T1000 (cell line): ENCODE data around the gene MKLN1.
"Not testable (repeated sequence)": the region's sequence is repeated elsewhere in the genome, so short reads cannot be mapped to it uniquely, and the experiment has no call there.

Experiments used
- DNase-seq: peaks from one replicate; lab custom pipeline; 2025; ENCODE audit warnings: mixed read lengths; lab: John Stamatoyannopoulos, UW

Gene MKLN1

DNA sequence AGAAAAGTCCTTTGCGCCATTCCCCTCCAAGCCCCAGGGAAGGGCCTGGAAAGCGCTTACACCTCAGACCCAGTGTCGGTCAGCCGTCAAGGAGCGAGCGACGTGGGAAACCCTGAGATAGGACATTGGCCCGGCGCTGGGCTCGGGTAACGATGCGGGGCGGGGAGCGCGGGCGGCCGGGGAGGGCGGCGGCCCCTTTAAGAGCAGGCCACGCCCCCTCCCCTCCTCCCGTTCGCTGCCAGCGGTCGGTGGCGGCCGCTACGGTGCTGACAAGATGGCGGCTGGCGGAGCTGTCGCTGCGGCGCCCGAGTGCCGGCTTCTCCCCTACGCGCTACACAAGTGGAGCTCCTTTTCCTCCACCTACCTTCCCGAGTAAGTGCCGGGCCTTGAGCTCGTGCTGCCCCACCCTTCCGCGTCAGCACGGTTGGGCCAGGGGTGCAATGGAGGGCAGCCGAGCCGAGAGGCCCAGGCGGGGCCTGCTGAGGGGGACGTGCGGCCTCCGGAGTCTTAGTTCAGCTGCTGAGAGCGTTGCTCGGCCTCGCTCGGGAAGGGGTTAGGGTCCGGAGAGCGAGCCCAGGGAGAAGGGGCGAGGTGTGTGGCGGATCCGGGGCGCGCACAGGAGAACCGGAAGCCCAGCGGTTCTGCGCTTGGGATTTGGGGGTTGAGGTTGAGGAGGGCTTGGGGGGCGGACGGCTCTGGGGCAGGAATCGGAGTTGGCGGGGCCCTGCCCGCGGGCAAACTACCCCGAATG, at the start of gene MKLN1:
MKLN1 (plus strand) TSS at position 251 of the 751 bp plus-strand sequence; CDS start at position 275, 24 bp downstream.
- peak; percentile 61 for DNase-seq

DNA sequence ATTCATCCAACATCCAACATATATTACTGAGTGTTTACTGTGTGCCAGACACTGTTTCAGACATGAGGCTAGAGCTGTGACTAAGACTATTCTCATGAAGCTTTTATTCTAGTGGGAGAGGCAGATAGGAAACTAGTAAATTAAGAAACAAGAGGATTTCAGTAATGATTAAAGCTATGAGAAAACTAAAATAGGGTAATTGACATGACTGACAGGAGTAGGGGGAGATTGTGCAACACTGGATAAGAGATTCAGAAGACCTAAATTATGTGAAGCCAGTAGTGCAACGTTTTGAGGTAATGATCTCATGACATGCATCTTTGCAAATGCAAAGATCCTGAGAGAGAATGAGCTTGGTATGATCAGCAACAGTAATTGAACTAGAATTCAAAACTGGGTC, 48.6 kb upstream of the MKLN1 start:
- DNase-seq, result no peak

DNA sequence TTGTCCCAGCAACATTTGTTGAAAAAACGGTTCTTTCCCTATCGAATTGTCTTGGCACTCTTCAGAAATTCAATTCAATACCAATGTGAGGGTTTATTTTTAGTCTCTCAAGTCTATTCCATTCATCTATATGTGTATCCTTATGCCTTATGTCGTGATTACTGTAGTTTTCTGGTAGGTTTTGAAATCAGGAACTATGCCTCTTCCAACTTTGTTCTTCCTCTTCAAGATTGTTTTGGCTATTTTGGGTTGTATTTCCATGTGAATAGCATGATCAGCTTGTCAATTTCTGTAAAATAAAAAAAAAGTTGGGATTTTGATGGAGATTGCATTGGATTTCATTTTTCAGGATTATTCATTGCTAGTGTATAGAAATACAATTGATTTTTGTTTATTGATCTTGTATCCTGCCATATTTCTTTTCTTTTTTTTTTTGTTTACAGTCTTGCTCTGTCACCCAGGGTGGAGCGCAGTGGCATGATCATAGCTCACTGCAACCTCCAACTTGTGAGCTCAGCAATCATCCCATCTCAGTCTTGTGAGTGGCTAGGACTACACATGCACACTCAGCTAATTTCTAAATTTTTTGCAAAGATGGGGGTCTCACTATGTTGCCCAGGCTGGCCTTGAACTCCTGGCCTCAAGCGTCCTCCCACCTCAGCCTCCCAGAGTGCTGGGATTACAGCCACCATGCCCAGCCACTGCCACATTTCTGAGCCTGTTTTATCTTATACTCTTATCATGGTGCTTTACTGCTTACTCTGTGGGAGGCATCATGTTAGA, 46.2 kb upstream of the MKLN1 start:
- no peak for DNase-seq

DNA sequence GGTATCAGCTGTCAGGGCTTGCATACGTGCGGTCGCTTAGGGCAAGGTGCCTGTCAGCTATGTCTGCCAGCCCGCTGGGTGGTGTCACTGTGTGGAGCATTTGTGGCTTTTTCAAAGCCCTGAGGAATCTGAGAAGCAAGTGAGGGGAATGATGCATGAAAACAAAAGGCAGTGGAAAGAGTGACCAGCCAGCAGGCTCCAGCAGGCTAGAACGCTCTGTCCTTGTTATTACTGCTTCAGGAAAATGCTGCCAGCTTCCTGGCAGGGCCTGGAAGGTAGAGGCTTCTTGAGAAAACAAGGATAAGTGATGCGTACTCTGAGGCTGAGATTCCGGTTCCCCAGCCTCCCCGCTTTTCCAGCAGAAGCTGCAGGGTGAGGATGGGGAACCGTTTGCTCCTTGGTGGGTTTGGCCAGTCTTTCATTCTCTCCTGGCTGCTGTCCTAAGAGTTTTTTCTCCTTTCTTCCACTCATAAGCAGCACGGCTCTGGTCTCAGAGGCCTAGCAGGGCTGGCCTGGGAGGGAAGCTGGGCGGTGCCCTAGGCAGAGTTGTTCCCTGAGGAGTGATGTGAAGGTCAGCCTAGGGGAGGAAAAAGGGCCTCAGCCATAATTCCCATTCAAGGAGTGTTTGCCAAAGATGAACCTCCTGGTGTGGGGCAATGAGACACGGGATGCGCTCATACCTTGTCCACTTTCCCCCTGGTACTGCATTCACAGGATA, 42.8 kb upstream of the MKLN1 start:
- DNase-seq, result no peak

DNA sequence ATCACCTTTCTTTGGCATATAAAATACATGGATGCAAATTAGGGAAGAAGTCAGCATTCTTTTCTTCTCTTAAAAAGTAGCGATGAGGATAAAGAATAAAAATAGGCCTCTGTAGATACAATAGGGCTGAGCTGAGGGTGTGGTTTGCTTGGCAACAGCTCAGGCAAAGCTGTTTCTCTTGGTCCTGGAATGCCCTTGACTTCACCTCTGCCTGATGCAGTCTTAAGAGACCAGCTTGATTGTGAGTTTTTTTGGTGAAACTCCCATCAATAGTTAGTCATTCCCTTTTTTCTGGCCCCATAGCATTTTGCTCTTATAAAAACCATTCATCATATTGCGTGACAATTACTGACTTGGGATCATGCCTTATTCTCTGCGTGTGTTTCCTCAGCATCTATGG, 42.1 kb upstream of the MKLN1 start:
- no peak for DNase-seq

DNA sequence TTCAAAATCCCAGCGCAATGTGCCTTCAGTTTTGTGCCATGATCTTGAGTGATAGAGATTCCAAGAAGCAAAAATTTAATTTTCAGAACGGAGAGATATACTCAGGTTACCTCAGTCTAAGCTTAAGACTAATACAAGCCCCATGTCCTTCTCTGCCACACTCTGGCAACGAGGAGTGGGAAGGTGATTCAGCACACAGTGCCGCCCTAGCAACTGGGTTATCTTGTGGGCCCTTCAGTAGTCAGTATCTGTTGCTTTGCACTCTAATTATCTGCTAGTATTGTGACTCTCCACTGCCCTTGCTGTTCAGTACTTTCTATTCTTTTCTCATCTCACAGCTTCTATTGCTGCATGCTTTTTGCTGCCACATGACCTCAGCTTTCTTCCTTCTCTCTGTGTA, 39.2 kb upstream of the MKLN1 start:
- DNase-seq, result no peak

DNA sequence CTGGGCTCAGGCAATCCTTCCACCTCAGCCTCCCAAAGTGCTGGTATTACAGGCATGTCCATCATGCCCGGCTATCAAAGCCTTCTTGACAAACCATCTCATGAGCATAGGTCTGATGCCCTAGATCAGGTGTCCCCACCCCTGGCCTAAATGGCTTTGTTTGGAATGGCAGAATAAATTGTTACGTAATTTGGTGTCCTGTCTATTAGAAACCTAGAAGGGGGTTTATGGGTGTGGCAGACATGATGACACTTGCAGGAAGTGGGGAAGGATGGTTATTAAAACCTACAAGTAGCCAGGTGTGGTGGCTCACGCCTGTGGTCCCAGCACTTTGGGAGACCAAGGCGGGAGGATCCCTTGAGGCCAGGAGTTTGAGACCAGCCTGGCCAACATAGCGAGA, 38.6 kb upstream of the MKLN1 start:
- no peak for DNase-seq

DNA sequence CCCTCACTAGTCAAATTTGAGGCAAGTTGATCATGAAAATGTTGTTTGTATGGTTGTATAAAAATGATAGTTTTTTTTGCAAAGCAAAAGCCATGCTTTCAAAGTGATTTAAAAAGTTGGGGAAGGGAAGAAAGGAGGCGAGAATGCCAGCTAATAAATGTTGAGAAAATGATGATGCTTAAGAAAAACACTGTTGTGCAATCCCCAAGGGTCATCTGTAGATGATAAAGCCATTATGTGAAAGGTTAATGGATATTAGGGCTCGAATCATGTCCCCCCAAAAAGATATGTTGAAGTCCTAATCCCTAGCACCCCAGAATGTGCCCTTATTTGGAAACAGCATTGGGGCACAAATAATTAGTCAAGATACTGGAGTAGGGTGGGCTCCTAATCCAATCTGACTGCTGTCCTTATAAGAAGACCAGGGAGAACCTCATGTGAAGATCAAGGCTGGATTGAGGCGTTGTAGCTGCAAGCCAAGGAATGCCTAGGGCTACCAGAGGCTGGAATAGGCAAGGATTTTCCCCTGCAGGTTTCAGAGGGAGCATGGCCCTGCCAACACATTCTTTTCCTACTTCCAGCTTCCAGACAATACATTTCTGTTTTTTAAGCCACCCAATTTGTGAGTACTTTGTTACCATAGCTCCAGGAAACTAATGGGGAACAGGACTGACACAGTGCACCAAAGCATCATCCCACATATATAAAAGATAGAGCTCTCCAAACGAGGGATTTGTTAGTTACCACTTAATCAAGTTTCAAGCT, 35.4 kb upstream of the MKLN1 start:
- DNase-seq, result no peak

DNA sequence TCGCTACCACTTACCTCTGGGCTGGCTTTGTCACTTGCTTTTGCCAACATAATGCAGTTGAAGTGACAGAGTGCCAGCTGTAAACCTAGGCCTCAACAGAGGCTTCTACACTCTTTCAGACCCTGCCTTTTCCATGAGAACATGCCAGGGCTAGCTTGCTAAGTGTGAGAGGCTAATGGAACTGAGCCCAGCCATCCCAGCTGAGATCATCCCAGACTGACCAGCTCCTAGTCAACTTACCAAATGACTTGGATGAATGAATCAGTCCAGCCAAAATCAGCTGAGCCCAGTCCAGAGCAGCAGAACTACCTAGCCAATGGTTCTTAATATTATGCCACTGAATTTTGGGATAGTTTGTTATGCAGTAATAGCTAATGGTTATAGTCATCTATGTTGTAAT, 34.7 kb upstream of the MKLN1 start:
- DNase-seq, result no peak

DNA sequence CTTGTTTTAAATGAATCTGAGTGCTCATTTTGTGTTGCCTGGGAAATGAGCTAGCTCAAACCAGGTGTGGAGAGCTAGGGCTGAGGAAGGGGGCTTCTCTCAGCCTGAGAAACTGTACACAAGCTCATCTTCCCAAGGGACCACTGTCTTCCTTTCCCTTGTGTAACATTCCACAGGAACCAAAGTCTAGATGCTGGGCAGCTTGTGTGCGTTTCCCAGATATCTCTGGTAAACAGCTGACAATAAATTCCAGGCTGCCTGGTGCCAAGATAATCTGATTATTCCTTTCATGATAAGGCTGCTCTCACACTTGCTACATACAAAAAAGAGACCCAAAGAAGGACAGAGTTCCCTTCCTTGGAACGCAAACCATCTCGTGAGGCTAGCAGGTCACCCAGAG, 33.1 kb upstream of the MKLN1 start:
- no peak for DNase-seq

DNA sequence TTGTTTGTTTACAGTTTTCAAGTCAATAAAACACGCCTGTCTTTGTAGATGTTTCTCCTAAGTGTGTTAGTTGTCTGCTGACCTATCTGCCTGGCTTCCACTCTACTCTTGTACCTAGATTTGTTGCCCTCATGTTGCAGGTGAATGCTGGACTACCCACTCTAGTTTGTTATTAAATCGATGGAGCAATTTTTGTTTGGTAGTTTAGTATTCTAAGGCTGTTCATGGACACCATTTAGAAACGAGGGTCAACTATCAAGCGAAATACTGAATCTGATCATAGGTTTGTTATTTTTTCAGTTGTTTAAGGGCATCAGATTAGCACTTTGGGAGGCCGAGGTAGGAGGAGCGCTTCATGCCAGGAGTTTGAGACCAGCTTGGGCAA, 29.1 kb upstream of the MKLN1 start:
- DNase-seq, result no peak

DNA sequence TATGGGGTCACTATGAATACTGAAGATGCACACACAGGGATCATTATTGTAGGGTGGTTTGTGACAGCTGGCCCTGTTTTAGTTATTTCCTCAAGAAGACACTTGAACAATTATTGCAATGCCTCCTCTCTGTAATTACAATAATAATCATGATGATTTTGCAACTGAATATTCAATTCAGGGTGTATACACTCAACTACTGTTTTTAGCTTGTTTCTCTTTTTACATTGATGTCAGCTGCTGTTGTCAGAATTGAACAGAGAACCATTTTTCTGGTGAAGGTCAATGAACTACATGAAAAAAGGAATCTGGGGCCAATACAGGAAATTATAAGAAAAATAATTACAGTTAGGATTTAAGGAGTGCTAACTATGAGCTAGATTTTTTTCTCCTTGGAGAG, 28.6 kb upstream of the MKLN1 start:
- no peak for DNase-seq

DNA sequence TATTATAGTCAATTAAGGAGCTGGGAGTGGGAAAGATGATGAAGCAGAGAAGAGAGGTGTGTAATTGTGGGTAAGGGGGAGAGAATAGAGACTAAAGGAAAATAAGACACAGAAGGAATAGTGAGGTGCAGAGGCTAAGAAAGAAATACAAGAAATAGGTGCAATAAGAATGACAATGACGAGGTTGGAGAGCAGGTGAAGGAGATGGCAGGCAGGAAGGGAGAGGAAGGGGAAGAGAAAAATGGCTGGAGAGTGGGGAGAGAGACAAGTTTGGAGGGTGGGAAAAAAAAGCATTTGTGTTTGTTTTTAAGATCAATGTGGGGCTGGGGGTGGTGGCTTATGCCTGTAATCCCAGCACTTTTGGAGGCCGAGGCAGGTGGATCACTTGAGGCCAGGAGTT, 27.6 kb upstream of the MKLN1 start:
- DNase-seq, result no peak

DNA sequence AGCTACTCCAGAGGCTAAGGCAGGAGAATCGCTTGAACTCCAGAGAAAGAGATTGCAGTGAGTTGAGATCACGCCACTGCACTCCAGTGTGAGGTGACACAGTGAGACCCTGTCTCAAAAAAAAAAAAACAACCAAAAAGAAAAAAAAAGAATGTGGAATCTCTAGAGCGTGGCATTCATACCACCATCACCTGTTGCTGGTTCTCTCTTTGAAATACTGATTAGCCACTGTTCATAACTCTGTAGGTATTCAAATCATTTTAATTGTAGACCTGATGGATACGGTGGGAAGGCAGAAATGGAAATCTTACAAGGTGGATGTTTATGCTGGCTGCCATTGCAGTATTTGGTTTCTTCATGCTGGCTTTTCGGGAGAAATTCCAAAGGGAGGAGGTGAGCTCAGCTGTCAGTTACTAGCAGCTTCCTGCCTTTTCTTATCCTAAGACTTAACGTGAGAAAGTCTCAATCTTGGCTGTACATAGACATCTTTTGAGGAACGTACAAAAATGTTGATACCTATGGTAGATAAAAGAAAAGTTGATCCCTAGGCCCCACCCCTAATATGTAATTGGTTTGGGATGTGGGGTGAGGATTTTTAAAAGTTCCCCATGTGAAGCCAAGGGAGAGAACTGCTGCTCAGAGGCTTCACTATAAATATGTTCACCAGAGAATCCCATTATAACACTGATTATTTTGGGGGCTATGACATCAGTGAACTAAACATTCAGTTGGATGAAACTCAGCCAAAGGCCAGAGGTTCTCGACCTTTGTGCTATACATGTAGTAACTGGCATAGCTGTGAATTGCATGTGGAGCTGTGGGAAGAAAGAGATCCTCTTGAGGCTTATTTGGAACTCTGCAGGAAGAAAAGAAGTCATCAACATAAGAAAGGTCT, 26.9 kb upstream of the MKLN1 start:
- DNase-seq, result no peak

DNA sequence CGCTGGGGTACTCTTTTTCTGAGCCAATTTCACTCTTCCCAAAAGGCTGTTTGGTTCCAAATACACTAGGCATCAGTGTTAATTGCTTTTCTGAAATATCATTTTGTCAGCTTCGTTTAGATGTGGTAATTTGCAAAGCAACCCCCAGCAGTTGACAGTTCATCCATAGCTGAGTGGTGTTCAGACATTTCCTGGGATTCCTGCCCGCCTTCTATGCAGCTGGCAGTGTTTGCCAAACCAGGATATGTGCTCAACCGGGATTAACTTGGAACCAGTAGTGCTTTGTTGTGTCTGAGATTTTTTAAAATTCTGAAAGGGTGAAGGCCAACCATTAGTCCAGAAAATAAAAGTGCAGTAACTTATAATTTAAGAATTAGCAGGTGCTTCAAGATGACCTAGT, 25.2 kb upstream of the MKLN1 start:
- no peak for DNase-seq

DNA sequence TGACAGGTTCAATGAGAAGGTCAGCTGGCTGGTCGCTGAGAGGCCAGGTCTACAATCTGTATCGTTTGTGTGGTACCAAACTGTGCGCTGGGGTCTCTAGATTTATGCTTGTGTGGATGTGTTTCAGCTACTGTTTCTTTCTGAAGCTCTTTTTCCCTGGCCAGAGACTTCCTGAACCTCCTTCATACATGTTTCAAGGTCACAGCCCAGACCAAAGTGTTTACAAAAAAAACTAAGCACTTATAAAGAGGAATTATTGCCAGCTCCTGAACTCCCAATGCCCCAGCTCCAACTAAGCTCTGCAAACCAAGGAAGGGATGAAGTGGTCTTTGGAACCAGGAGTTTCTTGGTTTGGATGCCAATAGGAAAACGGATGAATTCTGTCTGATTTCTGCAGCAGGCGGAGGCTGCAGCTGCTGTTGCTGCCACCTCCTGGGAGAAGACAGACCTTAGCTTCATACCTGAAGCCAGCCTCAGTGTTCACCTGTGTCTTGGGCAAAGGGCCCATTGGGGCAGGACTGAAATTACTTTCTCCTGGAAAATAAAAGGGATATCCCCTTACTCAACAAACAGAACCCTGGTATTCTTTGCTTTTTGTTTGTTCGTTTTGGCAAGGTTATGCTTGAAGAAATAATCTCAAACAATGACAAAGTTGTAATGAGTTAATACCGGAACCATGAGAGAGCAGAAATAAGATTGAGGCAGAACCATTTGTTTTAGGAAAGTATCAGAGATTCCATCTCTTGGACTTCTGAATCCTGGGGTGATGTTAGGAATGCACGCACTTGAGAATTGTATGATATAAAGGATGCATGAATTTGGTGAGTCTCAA, 24.6 kb upstream of the MKLN1 start:
- no peak for DNase-seq

DNA sequence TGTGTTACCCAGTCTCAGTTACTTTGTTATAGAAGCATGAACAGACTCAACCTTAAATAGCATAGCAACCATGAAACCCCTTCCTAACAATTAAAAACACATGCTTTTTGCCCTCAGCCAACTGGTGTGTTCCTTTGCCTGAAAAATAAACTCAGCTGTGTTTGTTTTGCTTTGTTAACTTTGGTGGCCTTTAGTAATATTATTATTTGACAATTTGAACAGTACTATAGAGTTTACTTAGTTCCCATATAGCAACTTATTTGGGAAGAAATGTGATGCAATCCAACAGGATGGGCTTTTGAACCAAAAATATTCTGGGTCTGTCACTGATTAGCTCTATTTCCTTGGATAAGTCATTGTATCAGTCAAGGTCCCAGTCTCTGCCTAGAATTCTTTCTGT, 22.5 kb upstream of the MKLN1 start:
- no peak for DNase-seq

DNA sequence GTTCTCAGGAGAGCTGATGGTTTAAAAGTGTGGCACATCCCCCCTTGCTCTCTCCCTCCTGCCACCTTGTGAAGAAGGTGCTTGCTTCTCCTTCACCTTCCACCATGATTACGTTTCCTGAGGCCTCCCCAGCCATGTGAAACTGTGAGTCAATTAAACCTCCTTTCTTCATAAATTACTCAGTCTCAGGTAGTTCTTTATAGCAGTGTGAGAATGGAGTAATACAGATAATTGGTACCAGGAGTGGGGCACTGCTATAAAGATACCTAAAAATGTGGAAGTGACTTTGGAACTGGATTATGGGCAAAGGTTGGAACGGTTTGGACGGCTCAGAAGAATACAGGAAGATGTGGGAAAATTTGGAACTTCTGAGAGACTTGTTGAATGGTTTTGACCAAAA, 21.6 kb upstream of the MKLN1 start:
- DNase-seq, result not testable (repeated sequence)

DNA sequence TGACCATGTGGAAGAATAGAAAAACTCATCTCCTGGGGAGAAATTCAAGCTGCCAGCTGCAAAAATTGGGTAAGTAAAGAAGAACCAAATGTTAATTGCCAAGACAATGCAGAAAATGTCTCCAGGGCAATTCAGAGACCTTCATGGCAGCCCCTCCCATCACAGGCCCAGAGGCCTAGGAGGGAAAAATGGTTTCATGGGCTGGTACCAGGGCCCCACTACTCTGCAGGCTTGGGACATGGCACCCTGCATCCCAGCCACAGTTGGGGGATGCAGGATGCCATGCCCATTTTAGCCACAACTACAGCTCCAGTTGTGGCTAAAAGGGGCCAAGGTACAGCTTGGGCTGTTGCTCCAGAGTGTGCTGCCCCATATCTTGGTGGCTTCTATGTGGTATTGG, 20.9 kb upstream of the MKLN1 start:
- DNase-seq, result no peak

DNA sequence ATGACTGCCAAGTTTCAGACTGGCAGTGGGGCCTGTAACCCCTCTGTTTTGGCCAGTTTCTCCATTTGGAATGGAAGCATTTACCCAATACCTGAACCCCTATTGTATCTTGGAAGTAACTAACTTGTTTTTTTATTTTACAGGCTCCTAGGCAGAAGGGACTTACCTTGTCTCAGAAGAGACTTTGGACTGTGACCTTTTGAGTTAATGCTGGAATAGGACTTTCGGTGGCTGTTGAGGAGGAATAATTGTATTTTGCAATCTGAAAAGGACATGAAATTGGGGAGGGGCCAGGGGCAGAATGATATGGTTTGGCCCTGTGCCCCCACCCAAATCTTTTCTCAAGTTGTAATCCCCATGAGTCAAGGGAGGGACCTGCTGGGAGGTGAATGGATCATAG, 20.0 kb upstream of the MKLN1 start:
- DNase-seq, result no peak
